IPS-11a (cell line): ENCODE data around the gene PRPF38A.
"Not testable (repeated sequence)": the region's sequence is repeated elsewhere in the genome, so short reads cannot be mapped to it uniquely, and the experiment has no call there.

Experiments used
- H3K4me3 ChIP-seq: one replicate; pipeline ENCODE4 v1.5.1; 2013; ENCODE audit warnings: low read depth, low read length, control low read depth

The PRPF38A gene

DNA sequence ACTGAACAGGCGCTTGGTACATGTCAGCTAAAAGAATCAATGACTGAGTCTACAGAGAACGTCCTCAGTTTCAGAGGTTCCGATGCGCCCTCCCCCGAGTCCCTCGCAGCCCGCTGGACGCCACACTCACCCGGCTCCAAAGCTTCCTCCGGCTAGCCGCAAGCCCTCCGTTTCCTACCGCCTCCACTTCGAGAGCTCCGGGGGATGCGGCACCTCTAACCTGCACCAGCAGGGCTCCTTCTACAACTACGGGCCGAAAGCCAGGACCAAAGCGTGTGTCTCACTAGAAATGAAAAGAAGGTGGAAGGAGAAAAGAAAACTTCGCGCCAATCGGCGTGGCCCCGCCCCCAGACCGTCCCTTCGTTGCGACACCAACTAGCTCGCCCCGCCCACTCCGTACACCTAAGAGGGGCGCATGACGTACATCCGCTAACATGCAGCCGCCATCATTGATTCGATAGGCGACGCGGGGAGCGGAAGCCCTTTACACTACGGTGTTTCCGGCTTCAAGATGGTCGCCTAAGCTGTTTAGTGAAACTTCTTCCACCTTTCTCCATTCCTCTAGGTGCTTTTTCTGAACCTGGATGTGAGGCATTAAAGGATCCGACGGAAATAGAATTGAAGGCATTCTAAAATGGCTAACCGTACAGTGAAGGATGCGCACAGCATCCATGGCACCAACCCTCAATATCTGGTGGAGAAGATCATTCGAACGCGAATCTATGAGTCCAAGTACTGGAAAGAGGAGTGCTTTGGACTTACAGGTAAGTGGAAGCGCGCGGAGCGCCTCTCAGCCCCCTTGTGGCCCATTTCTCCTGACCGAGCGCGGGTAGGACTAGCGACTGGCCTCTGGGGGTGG is at the start of gene PRPF38A, which contains the start of gene ORC1:
PRPF38A (plus strand) TSS at position 487 of the 859 bp plus-strand sequence; CDS start at position 635, 148 bp downstream.
ORC1 (minus strand) TSS at position 308 of the 859 bp plus-strand sequence. CDS start 2,200 bp downstream, outside the sequence.
- peak within 1 kb of the TSS; percentile 72 for H3K4me3 ChIP-seq

- H3K4me3 ChIP-seq, result no peak overlapping the region
These were observed 49.0 kb upstream of the PRPF38A start for GRCh38 chr1:52355436-52355835.

- no peak overlapping the region for H3K4me3 ChIP-seq
These were observed 48.4 kb upstream of the PRPF38A start for GRCh38 chr1:52355847-52356505.

DNA sequence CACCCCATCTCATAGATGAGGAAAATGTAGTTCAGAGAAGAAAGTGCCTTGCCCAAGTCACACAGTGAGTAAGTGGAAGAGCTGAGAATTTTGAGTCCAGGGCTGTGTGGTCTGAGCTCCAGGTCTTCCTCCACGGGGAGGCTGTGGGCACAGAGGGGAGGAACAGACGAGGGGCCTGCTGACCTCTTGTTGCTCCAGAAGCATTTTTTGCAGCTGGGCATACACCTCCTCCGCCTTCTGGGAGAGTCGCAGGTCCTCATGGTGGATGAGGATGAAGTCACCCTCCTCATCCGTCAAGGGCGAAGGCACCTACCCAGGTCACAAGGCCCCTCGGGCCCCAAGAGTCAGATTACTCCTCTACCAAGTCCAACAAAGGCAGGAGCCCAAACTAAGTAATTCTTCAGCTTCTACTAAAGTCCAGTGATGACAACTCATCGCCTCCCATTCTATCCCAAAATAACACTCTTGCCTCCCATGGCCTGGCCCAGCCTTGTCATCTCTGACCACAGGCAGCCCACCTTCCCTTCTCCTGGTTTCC is 47.5 kb upstream of the PRPF38A start:
- no peak overlapping the region for H3K4me3 ChIP-seq

- no peak overlapping the region for H3K4me3 ChIP-seq
These were observed 47.0 kb upstream of the PRPF38A start for GRCh38 chr1:52357397-52357796.

DNA sequence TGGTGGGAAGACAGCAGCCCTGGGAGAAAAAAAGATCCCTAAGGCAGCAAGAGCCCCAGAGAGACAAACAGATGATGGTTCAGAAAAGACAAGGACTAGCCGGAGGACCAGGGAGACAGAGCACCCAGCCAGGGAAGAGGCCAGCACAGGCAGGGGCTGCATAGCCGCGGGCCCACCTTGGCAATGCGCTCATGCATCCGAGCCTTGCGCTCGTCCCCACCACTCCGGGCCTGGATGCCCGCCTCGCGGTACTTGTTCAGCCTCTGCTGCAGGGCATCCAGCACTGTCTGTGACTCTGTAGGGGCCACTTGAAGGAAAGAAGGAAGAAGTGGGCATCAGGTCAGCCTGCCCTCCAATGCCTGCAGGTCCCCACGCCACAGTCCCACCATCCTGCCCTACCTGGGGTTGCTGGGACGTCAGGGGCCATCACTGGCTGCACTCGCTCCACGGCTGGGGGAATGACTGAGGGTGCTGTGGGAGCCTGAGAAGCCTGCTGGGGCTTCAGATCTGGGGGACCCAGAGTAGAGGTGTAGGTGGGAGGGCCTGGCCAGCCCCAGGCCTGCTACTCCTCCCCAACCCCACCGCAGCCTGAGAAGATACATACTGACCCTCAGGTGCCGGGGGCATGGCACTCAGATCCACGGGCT is 45.4 kb upstream of the PRPF38A start:
- H3K4me3 ChIP-seq, result no peak overlapping the region

DNA sequence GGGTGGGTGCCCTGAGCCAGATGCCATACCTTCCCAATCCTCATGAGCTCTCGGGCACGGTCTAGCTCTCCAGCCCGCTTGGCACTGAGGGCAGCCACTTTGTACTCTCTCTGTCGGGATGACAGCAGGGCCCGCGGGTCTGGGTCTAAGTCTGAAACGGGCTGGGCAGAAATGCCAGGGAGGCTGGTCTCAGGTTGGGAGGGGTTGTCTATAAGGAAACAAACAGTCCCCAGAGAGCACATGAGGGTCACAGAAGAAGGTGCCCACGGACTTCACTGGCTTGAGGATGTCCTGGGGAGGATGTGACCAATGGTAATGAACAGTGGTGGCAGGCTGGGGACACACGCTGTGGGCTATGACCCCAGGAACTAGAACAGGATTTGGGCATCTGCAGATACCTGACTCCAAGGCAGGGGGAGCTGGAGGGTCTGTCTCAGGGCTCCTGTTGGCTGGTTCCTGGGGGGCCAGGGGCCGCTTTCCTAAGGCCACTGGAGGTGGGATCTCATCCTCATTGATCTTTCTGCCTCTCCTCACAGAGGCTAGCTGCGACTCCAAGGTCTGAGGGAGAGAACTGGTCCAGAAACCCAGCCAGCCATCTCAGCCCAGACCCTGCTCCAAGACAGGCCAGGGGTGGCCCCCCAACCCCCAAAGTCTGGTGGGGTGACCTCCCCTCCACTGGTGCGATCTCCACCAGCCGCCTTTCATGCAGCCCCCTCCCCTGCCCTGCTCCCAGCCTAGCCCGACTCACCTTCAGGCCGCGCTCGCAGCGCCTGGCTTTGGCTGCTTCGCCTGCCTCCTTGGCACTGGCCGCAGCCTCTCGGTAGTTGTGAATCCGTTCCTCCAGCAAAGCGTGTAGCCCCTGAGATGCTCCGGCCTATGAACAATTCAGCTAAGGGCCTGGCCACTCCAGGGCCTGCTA is 44.5 kb upstream of the PRPF38A start:
- H3K4me3 ChIP-seq, result no peak overlapping the region

GRCh38 chr1:52360595-52360968 is 43.8 kb upstream of the PRPF38A start:
- H3K4me3 ChIP-seq, result no peak overlapping the region

- no peak overlapping the region for H3K4me3 ChIP-seq
These were observed 40.1 kb upstream of the PRPF38A start for GRCh38 chr1:52364235-52364839.

DNA sequence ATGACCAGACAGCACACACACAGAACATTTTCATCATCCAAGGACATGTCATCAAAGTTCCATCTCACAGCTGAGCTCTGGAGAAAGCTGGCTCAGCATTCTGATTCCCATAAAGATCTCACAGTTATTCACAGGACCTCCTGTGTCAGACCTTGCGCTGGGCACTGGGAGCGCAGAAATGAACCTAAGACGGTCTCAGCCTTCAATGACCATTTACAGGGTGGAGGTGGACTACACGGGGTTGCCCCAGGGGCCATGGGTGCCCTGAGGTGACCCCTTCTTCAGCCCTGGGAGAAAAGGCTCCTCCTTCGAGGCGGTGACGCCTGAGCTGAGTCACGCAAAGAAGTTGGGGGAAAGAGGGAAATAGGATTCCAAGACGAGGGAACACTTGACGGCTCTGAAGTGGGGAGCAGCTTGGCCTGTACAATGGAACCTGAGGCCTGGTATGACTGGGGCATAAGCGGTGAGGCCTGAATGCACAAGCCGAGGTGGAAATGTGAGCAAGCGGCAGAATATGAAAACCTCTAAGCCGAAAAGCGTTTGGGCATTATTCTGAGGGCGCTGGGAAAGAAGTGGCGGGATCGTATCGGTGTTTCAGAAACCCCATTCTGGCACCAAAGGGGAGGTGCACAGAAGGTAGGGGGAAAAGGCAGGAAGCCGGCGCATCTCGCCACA is 39.2 kb upstream of the PRPF38A start:
- H3K4me3 ChIP-seq, result peak overlapping the region; percentile 79

DNA sequence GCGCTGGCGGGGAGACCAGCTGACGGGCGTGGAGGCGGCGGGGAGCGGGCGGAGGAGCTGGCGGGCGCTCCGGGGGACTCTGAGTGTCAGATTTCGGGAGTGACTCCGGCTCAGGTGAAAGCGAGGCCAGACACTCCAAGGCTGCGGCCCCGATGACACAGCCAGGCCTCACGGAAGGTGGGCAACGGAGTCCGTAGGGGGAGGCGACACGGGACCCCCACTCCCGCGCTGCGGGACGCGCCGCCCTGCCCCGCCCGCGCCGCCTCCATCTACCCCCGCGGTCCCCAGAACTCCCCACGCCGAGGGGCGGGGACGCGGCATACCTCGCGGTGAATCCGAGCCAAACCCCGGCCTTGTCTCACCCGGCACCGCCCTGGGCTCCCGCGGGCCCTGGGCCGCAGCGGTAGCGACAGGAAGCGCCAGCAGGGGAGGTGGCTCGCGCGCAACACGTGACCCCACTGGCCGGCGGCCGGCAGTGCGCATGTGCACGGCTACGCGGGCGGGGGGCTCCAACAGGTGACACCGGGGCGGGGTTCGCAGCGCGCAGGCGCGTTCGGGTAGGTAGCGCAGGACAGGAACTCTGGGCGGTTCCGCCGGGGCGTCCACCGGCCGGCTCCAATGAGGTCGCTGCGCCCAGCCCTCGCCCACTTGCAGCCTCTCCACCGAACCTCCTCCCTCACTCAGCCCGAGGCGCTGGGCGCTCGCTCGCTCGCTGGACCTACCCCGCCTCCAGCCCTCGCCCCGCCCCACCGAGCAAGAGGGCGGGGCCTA is 38.5 kb upstream of the PRPF38A start, which contains the start of gene CC2D1B:
CC2D1B (minus strand) TSS at position 460 of the 771 bp plus-strand sequence. CDS start 1,585 bp downstream, outside the sequence.
- peak within 1 kb of the TSS; percentile 79 for H3K4me3 ChIP-seq

DNA sequence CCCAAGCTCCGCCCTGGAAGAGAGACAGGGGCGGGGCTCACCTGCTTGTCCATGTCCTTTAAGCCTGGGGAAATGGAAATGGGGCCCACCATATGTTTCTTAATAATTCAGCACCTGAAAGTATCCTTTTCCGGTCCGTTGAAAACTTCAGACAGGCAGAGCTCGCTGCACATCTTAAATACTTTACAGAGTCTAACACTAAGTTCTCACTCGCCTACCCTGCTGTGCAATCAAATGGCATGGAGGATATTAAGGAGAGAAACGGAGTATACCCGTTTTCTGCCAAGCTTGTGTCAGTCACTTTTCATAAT is 37.9 kb upstream of the PRPF38A start:
- H3K4me3 ChIP-seq, result peak overlapping the region; percentile 79

GRCh38 chr1:52367272-52367671 is 37.1 kb upstream of the PRPF38A start:
- no peak overlapping the region for H3K4me3 ChIP-seq

DNA sequence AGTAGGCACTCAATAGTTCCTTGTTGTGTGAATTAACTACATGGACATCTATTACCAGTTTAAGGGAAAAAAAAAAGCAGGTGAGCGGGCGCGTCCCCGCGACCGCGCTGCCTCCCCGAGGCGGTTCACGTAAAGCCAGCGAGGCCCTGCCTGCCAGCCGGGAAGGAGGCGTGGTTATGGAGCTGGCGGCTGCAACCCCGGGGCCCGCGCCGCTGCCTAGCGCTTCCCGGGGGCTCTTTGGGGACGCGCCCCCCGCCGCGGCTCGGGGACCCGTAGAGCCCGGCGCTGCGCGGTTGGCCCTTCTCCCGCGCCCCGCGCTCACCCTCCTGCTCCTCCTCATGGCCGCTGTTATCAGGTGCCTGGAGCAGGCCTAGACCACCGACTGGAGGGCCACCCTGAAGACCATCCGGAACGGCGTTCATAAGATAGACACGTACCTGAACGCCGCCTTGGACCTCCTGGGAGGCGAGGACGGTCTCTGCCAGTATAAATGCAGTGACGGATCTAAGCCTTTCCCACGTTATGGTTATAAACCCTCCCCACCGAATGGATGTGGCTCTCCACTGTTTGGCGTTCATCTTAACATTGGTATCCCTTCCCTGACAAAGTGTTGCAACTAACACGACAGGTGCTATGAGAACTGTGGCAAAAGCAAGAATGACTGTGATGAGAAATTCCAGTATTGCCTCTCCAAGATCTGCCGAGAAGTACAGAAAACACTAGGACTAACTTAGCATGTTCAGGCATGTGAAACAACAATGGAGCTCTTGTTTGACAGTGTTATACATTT is 35.8 kb upstream of the PRPF38A start:
- H3K4me3 ChIP-seq, result peak overlapping the region; percentile 39

- not testable (repeated sequence) for H3K4me3 ChIP-seq
These were observed 34.6 kb upstream of the PRPF38A start for GRCh38 chr1:52369851-52370250.

DNA sequence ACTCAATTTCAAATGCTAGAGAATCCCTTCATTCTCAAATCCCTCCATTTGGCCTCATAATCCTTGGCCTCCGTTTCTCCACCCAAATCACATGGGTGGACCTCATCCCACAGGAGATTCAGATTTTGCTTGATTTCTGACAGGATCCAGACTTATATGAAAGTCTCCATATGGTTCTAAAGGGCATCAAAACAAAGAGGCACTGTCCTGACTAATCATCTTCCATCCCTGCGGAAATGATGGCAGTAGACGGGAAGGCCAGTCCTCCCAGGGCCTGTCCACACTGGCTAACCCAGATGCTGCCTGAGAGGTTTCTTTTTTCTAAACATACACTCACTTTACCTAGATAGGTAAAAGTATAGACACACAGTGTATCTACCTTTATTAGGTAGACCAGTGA is 19.0 kb upstream of the PRPF38A start:
- no peak overlapping the region for H3K4me3 ChIP-seq

DNA sequence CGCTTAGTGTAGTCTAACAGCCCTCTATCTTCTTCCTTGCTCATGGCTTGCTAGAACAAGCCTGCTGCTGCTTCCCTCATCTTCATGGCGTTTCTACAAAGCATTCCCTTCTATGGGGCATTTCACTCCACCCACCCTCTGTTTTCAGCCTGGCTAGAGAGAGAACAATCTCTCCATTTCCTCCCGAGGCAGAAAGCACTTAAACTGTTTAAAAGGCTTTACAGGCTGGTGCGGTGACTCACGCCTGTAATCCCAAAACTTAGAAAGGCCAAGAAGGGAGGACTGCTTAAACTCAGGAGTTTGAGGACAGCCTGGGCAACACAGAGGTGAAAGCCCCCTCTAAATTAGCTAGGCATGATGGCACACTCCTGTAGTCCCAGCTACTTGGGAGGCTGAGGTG is 17.9 kb upstream of the PRPF38A start:
- H3K4me3 ChIP-seq, result no peak overlapping the region

DNA sequence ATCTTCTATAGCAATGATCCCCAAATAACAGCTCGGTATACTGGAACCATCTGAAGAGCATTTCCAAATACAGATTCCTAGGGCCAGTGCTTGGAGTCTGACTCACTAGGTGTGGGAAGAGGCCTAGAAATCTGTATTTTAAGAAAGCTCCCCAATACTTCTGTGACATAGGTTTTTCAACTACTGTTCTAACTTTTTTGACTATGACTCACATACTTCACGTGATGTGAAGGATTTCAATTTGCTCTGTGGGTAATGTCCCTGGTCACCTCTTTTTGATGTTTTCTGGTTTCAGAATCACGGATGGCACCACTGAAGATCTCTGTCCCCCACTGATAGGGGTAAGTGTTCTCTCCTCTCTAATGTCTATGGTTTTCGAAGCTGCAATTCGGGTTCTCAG is 11.2 kb upstream of the PRPF38A start:
- H3K4me3 ChIP-seq, result no peak overlapping the region
